Esophagus squamous epithelium (tissue), 4 donors: ENCODE data around the gene CCDC102A.

Source experiments
- POLR2A ChIP-seq, 4 donors: fragments of 450-650 bp; IDR thresholded peaks; one replicate each; pipeline ENCODE4 v1.6.1; 2017; ENCODE audit warnings: antibody characterized with exemption in 4 of 4, mild to moderate bottlenecking in 4 of 4, moderate library complexity in 3 of 4
- TF ChIP-seq, protein P1 (sequence below), 6 experiments: fragments of 450-650 bp in 4 of 6; fragments of 200-600 bp in 2 of 6; sonication (generic) in 2 of 6; IDR thresholded peaks; one replicate each; pipeline ENCODE4 v1.5.1; 2016 to 2019; ENCODE audit warnings: antibody characterized with exemption in 6 of 6, mild to moderate bottlenecking in 4 of 6, moderate library complexity in 4 of 6

DNA sequence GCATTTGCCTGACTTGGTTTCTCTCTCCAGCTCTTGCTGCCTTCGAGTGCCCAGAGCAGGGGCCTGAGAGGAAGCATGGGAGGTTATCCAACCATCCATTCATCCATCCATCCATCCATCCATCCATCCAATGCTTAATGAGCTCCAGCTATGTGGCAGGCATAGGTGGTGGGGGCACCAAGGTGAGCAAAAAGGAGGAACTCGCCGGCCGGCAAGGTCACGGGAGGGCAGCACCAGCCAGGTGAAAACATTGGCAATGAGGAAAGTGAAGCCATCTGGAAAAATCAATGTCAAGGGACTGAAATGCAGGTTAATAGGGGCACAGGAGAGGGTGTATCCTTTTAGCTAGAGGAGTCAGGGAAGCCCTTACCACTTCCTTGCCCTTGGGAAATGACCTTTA is 31.9 kb downstream of the CCDC102A start:
- no peak for TF ChIP-seq POLR2A (IDR thresholded peaks at IDR 0.05)
- TF ChIP-seq, protein P1, sequence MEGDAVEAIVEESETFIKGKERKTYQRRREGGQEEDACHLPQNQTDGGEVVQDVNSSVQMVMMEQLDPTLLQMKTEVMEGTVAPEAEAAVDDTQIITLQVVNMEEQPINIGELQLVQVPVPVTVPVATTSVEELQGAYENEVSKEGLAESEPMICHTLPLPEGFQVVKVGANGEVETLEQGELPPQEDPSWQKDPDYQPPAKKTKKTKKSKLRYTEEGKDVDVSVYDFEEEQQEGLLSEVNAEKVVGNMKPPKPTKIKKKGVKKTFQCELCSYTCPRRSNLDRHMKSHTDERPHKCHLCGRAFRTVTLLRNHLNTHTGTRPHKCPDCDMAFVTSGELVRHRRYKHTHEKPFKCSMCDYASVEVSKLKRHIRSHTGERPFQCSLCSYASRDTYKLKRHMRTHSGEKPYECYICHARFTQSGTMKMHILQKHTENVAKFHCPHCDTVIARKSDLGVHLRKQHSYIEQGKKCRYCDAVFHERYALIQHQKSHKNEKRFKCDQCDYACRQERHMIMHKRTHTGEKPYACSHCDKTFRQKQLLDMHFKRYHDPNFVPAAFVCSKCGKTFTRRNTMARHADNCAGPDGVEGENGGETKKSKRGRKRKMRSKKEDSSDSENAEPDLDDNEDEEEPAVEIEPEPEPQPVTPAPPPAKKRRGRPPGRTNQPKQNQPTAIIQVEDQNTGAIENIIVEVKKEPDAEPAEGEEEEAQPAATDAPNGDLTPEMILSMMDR (IDR thresholded peaks at IDR 0.05), result no peak
